GM23338 (cell line): ENCODE measurements around the gene KRT84.

Experiments used
- EZH2phosphoT487 ChIP-seq: fragments of 200-600 bp; sonication (generic); IDR thresholded peaks from one replicate; pipeline ENCODE4 v1.8.1; 2018; ENCODE audit warnings: antibody characterized with exemption; ENCODE audit not compliant: unreplicated experiment
- JUNB ChIP-seq: IDR thresholded peaks from one replicate; pipeline ENCODE4 v1.6.1; 2016; ENCODE audit warnings: antibody characterized with exemption; ENCODE audit not compliant: unreplicated experiment
- NANOG ChIP-seq: IDR thresholded peaks from 2 replicates; pipeline ENCODE4 v1.6.1; 2016; ENCODE audit warnings: antibody characterized with exemption, borderline replicate concordance
- POLR2AphosphoS5 ChIP-seq: IDR thresholded peaks from 2 replicates; pipeline ENCODE4 v1.6.1; 2016; ENCODE audit warnings: antibody characterized with exemption, low read depth
- STAT1 ChIP-seq: IDR thresholded peaks from one replicate; pipeline ENCODE4 v1.6.1; 2016; ENCODE audit warnings: antibody characterized with exemption; ENCODE audit not compliant: unreplicated experiment
- ZNF114 ChIP-seq: fragments of 250-450 bp; sonication (Bioruptor Pico); IDR thresholded peaks from 2 replicates; pipeline ENCODE4 v1.5.0; 2020; ENCODE audit warnings: mild to moderate bottlenecking, moderate library complexity
- TF ChIP-seq, protein P1 (sequence below), 2 experiments: fragments of 200-600 bp in 1 of 2; sonication (generic) in 1 of 2; conservative IDR thresholded peaks; 2 replicates each; pipeline versions ENCODE4 v1.5.1 to v1.6.1; 2016 to 2017; ENCODE audit warnings: antibody characterized with exemption in 2 of 2, low read depth in 2 of 2, mild to moderate bottlenecking in 2 of 2, moderate library complexity in 1 of 2

- TF ChIP-seq, protein P1, sequence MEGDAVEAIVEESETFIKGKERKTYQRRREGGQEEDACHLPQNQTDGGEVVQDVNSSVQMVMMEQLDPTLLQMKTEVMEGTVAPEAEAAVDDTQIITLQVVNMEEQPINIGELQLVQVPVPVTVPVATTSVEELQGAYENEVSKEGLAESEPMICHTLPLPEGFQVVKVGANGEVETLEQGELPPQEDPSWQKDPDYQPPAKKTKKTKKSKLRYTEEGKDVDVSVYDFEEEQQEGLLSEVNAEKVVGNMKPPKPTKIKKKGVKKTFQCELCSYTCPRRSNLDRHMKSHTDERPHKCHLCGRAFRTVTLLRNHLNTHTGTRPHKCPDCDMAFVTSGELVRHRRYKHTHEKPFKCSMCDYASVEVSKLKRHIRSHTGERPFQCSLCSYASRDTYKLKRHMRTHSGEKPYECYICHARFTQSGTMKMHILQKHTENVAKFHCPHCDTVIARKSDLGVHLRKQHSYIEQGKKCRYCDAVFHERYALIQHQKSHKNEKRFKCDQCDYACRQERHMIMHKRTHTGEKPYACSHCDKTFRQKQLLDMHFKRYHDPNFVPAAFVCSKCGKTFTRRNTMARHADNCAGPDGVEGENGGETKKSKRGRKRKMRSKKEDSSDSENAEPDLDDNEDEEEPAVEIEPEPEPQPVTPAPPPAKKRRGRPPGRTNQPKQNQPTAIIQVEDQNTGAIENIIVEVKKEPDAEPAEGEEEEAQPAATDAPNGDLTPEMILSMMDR (conservative IDR thresholded peaks at IDR 0.05; ENCODE audit: low read depth in 2 of 2), result no peak
- TF ChIP-seq POLR2AphosphoS5, result no peak
- TF ChIP-seq EZH2phosphoT487, result no peak
- no peak for TF ChIP-seq NANOG
- no peak for TF ChIP-seq ZNF114
- no peak for TF ChIP-seq JUNB
- no peak for TF ChIP-seq STAT1
These were observed 4.1 kb upstream of the KRT84 start for GRCh38 chr12:52389313-52390207.
